Epidermal melanocyte (primary cell): Measurements from ENCODE around the gene GP1BB.

Experiments used
- DNase-seq: peaks from one replicate; pipeline ENCODE4 v3.0.0; 2011; ENCODE audit warnings: low spot score; ENCODE audit not compliant: insufficient read length

Gene GP1BB

GRCh38 chr22:19766240-19766510 is 42.8 kb downstream of the GP1BB start:
- no peak for DNase-seq

DNA sequence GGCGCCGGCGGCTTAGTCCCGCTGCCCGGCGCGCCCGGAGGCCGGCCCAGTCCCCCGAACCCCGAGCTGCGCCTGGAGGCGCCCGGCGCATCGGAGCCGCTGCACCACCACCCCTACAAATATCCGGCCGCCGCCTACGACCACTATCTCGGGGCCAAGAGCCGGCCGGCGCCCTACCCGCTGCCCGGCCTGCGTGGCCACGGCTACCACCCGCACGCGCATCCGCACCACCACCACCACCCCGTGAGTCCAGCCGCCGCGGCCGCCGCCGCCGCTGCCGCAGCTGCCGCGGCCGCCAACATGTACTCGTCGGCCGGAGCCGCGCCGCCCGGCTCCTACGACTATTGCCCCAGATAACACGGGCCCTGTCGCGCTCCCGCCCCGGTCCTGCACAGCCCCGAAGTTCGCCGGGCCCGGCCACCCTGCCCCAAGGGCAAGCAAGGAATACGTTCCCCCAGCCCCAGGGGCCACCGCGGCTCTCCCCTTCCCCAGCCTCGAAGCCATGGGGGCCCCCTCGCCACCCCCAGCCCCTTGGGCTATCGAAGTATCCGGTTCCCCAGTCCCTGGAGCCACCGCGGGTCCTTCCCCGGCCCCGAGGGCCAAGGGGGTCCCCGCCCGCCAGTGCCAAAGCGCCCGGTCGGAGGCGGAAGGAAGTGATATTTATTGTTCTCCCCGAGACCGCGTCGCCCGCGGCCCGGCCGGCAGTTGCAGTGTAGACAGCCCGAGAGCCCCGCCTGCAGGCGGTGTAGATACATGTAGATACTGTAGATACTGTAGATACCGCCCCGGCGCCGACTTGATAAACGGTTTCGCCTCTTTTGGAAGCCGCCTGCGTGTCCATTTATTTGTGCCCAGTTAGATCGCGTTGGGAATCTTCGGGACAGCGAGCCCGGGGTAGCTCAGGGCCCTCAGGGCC is 43.4 kb downstream of the GP1BB start:
- no peak for DNase-seq

- no peak for DNase-seq
Observed at GRCh38 chr22:19767427-19768341, 44.3 kb downstream of the GP1BB start.

DNA sequence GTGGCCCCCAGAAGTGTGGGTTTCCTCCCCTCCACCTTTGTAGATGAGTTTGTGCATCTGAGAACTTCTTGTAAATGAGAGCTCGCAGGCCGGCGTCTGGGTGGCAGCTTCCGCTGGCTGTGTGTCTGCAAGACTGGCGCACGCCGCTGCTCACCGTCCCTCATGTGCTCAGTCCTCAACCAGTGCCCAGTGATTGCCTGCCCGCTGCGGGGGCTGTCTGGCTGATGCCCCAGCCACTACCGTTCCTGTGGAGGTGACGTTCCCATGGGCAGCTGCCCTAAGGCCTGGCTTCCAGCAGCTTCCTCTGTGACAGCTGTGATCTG is 46.0 kb downstream of the GP1BB start:
- DNase-seq = no peak

- no peak for DNase-seq
Observed at GRCh38 chr22:19770349-19771220, 47.2 kb downstream of the GP1BB start.

DNA sequence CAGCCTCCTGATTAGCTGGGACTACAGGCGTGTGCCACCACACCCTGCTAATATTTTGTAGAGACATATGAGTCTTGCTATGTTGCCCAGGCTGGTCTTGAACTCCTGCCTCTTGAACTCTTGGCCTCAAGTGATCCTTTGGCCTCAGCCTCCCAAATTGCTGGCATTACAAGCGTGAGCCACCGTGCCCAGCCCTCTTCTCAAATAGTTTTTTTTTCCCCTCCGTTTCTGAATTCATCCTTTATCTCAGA is 49.0 kb downstream of the GP1BB start:
- DNase-seq = no peak

GRCh38 chr22:19772673-19773469 is 49.5 kb downstream of the GP1BB start:
- DNase-seq = no peak

DNA sequence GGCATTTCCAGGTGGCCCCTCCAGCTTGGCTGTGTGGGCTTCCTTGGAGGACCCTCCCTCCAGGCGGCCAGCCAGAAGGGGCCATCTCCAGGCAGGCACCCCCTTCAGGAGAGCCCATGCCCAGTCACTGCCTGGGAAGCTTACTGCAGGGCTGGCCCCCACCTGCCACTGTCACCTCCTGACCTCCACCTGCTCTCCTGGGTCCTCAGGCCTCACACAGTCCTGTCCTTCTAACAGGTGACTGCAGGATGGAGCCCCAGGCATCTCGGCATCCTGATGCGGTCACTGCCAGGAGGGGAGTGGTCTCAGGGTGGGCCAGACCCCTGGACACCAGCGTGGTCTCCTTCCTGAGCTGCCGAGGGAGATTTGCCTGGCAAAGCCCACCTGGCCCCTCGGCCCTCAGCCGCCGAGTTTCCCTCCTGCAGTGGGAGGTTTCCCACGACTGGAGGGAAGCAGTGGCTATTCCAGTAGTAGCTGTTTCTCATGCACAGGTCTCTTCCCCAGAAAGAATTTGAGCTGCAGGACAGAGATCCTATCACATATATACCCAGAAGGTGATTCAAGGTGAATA is 50.2 kb downstream of the GP1BB start:
- DNase-seq = no peak
